Amniotic epithelial cell (primary cell): ENCODE measurements around the gene WNT4.

Source experiments
- DNase-seq: peaks from one replicate; pipeline ENCODE4 v3.0.0-alpha.2; 2010; ENCODE audit warnings: low read depth

WNT4 gene

GRCh38 chr1:22143065-22144033 is at the start of gene WNT4:
WNT4 (minus strand) TSS chr1:22143097; CDS start chr1:22142922, 175 bp downstream.
- DNase-seq = peak; percentile 7

- no peak for DNase-seq
Observed at GRCh38 chr1:22190731-22191130, 47.8 kb upstream of the WNT4 start.

- DNase-seq = no peak
Observed at GRCh38 chr1:22190251-22190650, 47.4 kb upstream of the WNT4 start.

- DNase-seq = no peak
Observed at GRCh38 chr1:22189619-22190018, 46.7 kb upstream of the WNT4 start.

GRCh38 chr1:22188914-22189313 is 46.0 kb upstream of the WNT4 start:
- no peak for DNase-seq

GRCh38 chr1:22188436-22188835 is 45.5 kb upstream of the WNT4 start:
- no peak for DNase-seq

GRCh38 chr1:22186311-22186710 is 43.4 kb upstream of the WNT4 start:
- DNase-seq = no peak

- peak; percentile 9 for DNase-seq
Observed at GRCh38 chr1:22184892-22185612, 42.2 kb upstream of the WNT4 start.

- no peak for DNase-seq
Observed at GRCh38 chr1:22184454-22184853, 41.6 kb upstream of the WNT4 start.

GRCh38 chr1:22182715-22183114 is 39.8 kb upstream of the WNT4 start:
- no peak for DNase-seq

GRCh38 chr1:22179197-22179803 is 36.4 kb upstream of the WNT4 start:
- DNase-seq = no peak

GRCh38 chr1:22177354-22178003 is 34.6 kb upstream of the WNT4 start:
- no peak for DNase-seq

- DNase-seq = no peak
Observed at GRCh38 chr1:22176258-22176657, 33.4 kb upstream of the WNT4 start.

- DNase-seq = no peak
Observed at GRCh38 chr1:22174446-22175220, 31.7 kb upstream of the WNT4 start.

GRCh38 chr1:22171951-22172715 is 29.2 kb upstream of the WNT4 start:
- DNase-seq = no peak

- no peak for DNase-seq
Observed at GRCh38 chr1:22169816-22170215, 26.9 kb upstream of the WNT4 start.

GRCh38 chr1:22168412-22168973 is 25.6 kb upstream of the WNT4 start:
- DNase-seq = no peak

- DNase-seq = no peak
Observed at GRCh38 chr1:22166439-22166838, 23.5 kb upstream of the WNT4 start.

- DNase-seq = no peak
Observed at GRCh38 chr1:22164841-22165808, 22.2 kb upstream of the WNT4 start.
